SK-N-SH (cell line): Measurements from ENCODE around the gene RASD2. TPM values are rescaled to one million over a fixed set of nuclear protein-coding genes. Genes with fewer than 3 reads are reported as not detected.

Source experiments
- CTCF ChIA-PET: fragments of 300-600, 350-600 bp; formaldehyde crosslinking; extraction: SDS; loops from one replicate; lab custom pipeline; 2021; lab: Yijun Ruan, JAX
- POLR2A ChIA-PET: fragments of 350-600 bp; sonication (Branson Sonifier 250); formaldehyde crosslinking; extraction: SDS; loops from one replicate; lab custom pipeline; 2020; ENCODE audit warnings: antibody characterized with exemption, inconsistent platforms; lab: Yijun Ruan, JAX
- DNase-seq: peaks from one replicate; pipeline ENCODE4 v3.0.0; 2012
- H2AFZ ChIP-seq: fragments of 200-600 bp; sonication (generic); 2 replicates; pipeline ENCODE4 v1.8.1; 2016; ENCODE audit warnings: antibody characterized with exemption, mild to moderate bottlenecking, low read depth
- H3F3A ChIP-seq: fragments of 200-600 bp; sonication (generic); replicated peaks from 2 replicates; pipeline ENCODE3; 2016; ENCODE audit warnings: antibody characterized with exemption, mild to moderate bottlenecking; ENCODE audit not compliant: insufficient read depth
- H3K27ac ChIP-seq, 2 experiments: fragments of 200-500 bp in 1 of 2; fragments of 200-600 bp in 1 of 2; sonication (Bioruptor generic) in 1 of 2; sonication (generic), shearing (Covaris generic) in 1 of 2; 2 replicates each; pipeline versions ENCODE4 v1.5.1 to v1.6.1; 2014 to 2016; ENCODE audit warnings: low read depth in 2 of 2, inconsistent platforms in 1 of 2, low read length in 1 of 2, mild to moderate bottlenecking in 1 of 2, mixed read lengths in 1 of 2
- H3K27me3 ChIP-seq: fragments of 200-600 bp; sonication (generic), shearing (Covaris generic); 2 replicates; pipeline ENCODE4 v1.6.1; 2016; ENCODE audit warnings: mixed run types; ENCODE audit not compliant: insufficient read depth
- H3K36me3 ChIP-seq, 2 experiments: fragments of 200-500 bp in 1 of 2; fragments of 200-600 bp in 1 of 2; sonication (Bioruptor generic) in 1 of 2; sonication (generic) in 1 of 2; replicated peaks in 1 of 2; 2 replicates each; pipeline versions ENCODE3 to v1.5.1; 2014 to 2016; ENCODE audit warnings: low read length in 1 of 2, mild to moderate bottlenecking in 1 of 2; ENCODE audit not compliant: insufficient read depth in 2 of 2, control insufficient read depth in 1 of 2
- H3K4me1 ChIP-seq, 2 experiments: fragments of 200-500 bp in 1 of 2; fragments of 200-600 bp in 1 of 2; sonication (Bioruptor generic) in 1 of 2; sonication (generic), shearing (Covaris generic) in 1 of 2; 2 replicates each; pipeline versions ENCODE4 v1.5.1 to v1.6.1; 2014 to 2016; ENCODE audit warnings: low read depth in 1 of 2, low read length in 1 of 2, mixed run types in 1 of 2; ENCODE audit not compliant: insufficient read depth in 2 of 2, control insufficient read depth in 1 of 2
- H3K4me2 ChIP-seq: fragments of 200-600 bp; sonication (generic), shearing (Covaris generic); 2 replicates; pipeline ENCODE4 v1.6.1; 2017; ENCODE audit warnings: mixed run types
- H3K4me3 ChIP-seq, 2 experiments: fragments of 200-500 bp in 1 of 2; fragments of 200-600 bp in 1 of 2; sonication (Bioruptor generic) in 1 of 2; sonication (generic), shearing (Covaris generic) in 1 of 2; 2 replicates each; pipeline versions ENCODE4 v1.5.1 to v1.8.1; 2014 to 2016; ENCODE audit warnings: low read depth in 2 of 2, inconsistent platforms in 1 of 2, low read length in 1 of 2, mild to moderate bottlenecking in 1 of 2, mixed read lengths in 1 of 2, moderate library complexity in 1 of 2
- H3K79me2 ChIP-seq: fragments of 200-600 bp; sonication (generic); 2 replicates; pipeline ENCODE4 v1.8.1; 2017; ENCODE audit warnings: mild to moderate bottlenecking; ENCODE audit not compliant: insufficient read depth
- H3K9ac ChIP-seq: fragments of 200-600 bp; sonication (generic); 2 replicates; pipeline ENCODE4 v1.6.1; 2017; ENCODE audit warnings: mixed run types
- H3K9me2 ChIP-seq: fragments of 200-600 bp; sonication (generic); 2 replicates; pipeline ENCODE4 v1.6.1; 2017; ENCODE audit warnings: mixed run types
- H3K9me3 ChIP-seq: fragments of 200-600 bp; sonication (generic); 2 replicates; pipeline ENCODE4 v1.6.1; 2017; ENCODE audit warnings: mixed run types, mild to moderate bottlenecking, moderate library complexity
- H4K20me1 ChIP-seq: fragments of 200-600 bp; sonication (generic); 2 replicates; pipeline ENCODE4 v1.6.1; 2017; ENCODE audit warnings: mild to moderate bottlenecking, mixed run types; ENCODE audit not compliant: insufficient read depth
- CHD2 ChIP-seq: fragments of 150-350 bp; IDR thresholded peaks from 2 replicates; pipeline ENCODE4 v1.6.1; 2018; ENCODE audit warnings: low read length; ENCODE audit not compliant: partially characterized antibody
- EZH2phosphoT487 ChIP-seq: fragments of 200-600 bp; sonication (generic); IDR thresholded peaks from 2 replicates; pipeline ENCODE4 v1.6.1; 2017; ENCODE audit warnings: low read depth, mixed run types, mild to moderate bottlenecking, antibody characterized with exemption, moderate library complexity, borderline replicate concordance
- FOXJ3 ChIP-seq: sonication (generic); formaldehyde crosslinking; IDR thresholded peaks from 2 replicates; pipeline ENCODE4 v1.5.1; 2020; ENCODE audit warnings: mild to moderate bottlenecking, missing genetic modification reagents
- GATA2 ChIP-seq: sonication (generic); formaldehyde crosslinking; IDR thresholded peaks from 2 replicates; pipeline ENCODE4 v1.5.0; 2020; ENCODE audit warnings: mild to moderate bottlenecking, missing genetic modification reagents
- JUND ChIP-seq: IDR thresholded peaks from 2 replicates; pipeline ENCODE4 v1.4.0; 2012
- MEF2A ChIP-seq: IDR thresholded peaks from 2 replicates; pipeline ENCODE4 v1.4.0; 2012; ENCODE audit warnings: low read depth, borderline replicate concordance
- MXI1 ChIP-seq: IDR thresholded peaks from 2 replicates; pipeline ENCODE4 v1.6.1; 2012; ENCODE audit warnings: mild to moderate bottlenecking, low read depth, low read length, improper control_type of control experiment
- NFIC ChIP-seq: IDR thresholded peaks from 2 replicates; pipeline ENCODE4 v1.4.0; 2012; ENCODE audit warnings: borderline replicate concordance
- NRF1 ChIP-seq: IDR thresholded peaks from 2 replicates; pipeline ENCODE4 v1.6.1; 2012; ENCODE audit warnings: low read depth, mild to moderate bottlenecking, low read length
- POLR2AphosphoS5 ChIP-seq: IDR thresholded peaks from 2 replicates; pipeline ENCODE4 v1.6.1; 2012; ENCODE audit warnings: low read depth, low read length
- RCOR1 ChIP-seq: fragments of 150-350 bp; IDR thresholded peaks from 2 replicates; pipeline ENCODE4 v1.6.1; 2017; ENCODE audit warnings: antibody characterized with exemption, low read length
- REST ChIP-seq: IDR thresholded peaks from 2 replicates; pipeline ENCODE4 v1.6.1; 2012; ENCODE audit warnings: mild to moderate bottlenecking, low read depth, low read length, moderate library complexity
- SIN3A ChIP-seq: IDR thresholded peaks from 2 replicates; pipeline ENCODE4 v1.6.1; 2012; ENCODE audit warnings: low read depth, mild to moderate bottlenecking, low read length, moderate library complexity, borderline replicate concordance
- TAF1 ChIP-seq: IDR thresholded peaks from 2 replicates; pipeline ENCODE4 v1.6.1; 2012; ENCODE audit warnings: low read depth, mild to moderate bottlenecking, low read length, moderate library complexity, borderline replicate concordance
- TCF12 ChIP-seq: IDR thresholded peaks from 2 replicates; pipeline ENCODE4 v1.4.0; 2012
- TEAD4 ChIP-seq: IDR thresholded peaks from 2 replicates; pipeline ENCODE4 v1.4.0; 2012; ENCODE audit warnings: mild to moderate bottlenecking, borderline replicate concordance; ENCODE audit not compliant: insufficient read depth
- USF1 ChIP-seq: IDR thresholded peaks from 2 replicates; pipeline ENCODE4 v1.4.0; 2012; ENCODE audit warnings: low read depth, borderline replicate concordance
- WGBS: methylation state at CpG from one replicate; pipeline ENCODE4 v1.1.6; 2017; ENCODE audit warnings: low lambda C conversion rate; 5-methylcytosine and 5-hydroxymethylcytosine counted together
- polyA plus RNA-seq, 3 experiments: library from polyadenylated mRNA; depleted of rRNA; stranded (reverse); fragments of >200 nt; gene quantifications; 2 replicates each; pipeline ENCODE4 v1.2.3, GENCODE V29; 2012
- TF ChIP-seq, protein P1 (sequence below): IDR thresholded peaks from 2 replicates; pipeline ENCODE4 v1.4.0; 2012; ENCODE audit warnings: low read depth, borderline replicate concordance
- TF ChIP-seq, protein P2 (sequence below): IDR thresholded peaks from 2 replicates; pipeline ENCODE4; 2012
- TF ChIP-seq, protein P3 (sequence below): IDR thresholded peaks from 2 replicates; pipeline ENCODE4 v1.4.0; 2012; ENCODE audit warnings: low read depth

Gene RASD2
- polyA plus RNA-seq, 1 of the 3 experiments (the other 2 are of a cell fraction): 0.30 TPM

DNA sequence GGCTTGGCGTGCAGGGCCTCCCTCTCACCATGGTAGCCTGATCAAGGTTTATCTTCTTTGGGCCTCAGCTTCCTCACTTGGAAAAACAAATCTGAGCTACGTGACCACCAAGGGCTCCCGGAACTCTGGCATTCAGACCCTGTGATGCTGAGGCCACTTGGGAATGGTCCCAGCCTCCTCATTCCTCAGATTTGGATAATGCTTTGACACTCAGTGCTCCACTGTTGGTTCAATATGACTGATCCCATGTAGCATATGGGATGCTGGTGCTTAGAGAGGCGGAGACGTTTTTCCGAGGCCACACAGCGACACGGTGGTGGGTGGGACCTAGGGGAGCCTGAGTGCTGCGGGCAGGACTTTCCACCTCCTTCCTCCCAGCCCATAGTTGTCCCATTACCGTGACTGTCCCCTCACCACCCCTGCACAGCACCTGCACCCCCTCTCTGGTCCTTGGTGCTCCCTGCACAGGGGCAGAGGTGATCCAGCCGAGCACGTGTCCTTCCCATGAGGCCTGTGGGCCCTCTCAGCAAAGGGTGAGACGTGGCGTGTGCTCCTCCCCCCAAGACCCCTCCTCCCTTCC lies 53.4 kb downstream of the RASD2 start:
- Histone ChIP-seq H3K9me3 (no peaks in the 10 kb centered on the region), H3K9ac (no peak overlapping the region), H3K9me2 (no peaks in the 10 kb centered on the region), H3K36me3 (no peaks in the 10 kb centered on the region), H3K4me2 (no peak overlapping the region), H4K20me1 (no peaks in the 10 kb centered on the region), H3K79me2 (no peaks in the 10 kb centered on the region), H3K4me3 (no peak overlapping the region), H3K27me3 (no peaks in the 10 kb centered on the region), H3K27ac (no peak overlapping the region), H2AFZ (no peak overlapping the region), H3K4me1 (peaks cover 3 to 20% of the 10 kb centered on the region in 2 experiments; a peak in 2 of 4 replicates), H3F3A (peaks cover 6% of the 10 kb centered on the region)
- no peak for DNase-seq
- ChIA-PET POLR2A (no interaction called here), CTCF (no interaction called here)
- TF ChIP-seq RCOR1: no peak
- no peak for TF ChIP-seq NRF1
- TF ChIP-seq NFIC: no peak
- no peak for TF ChIP-seq SIN3A
- TF ChIP-seq, protein P1, sequence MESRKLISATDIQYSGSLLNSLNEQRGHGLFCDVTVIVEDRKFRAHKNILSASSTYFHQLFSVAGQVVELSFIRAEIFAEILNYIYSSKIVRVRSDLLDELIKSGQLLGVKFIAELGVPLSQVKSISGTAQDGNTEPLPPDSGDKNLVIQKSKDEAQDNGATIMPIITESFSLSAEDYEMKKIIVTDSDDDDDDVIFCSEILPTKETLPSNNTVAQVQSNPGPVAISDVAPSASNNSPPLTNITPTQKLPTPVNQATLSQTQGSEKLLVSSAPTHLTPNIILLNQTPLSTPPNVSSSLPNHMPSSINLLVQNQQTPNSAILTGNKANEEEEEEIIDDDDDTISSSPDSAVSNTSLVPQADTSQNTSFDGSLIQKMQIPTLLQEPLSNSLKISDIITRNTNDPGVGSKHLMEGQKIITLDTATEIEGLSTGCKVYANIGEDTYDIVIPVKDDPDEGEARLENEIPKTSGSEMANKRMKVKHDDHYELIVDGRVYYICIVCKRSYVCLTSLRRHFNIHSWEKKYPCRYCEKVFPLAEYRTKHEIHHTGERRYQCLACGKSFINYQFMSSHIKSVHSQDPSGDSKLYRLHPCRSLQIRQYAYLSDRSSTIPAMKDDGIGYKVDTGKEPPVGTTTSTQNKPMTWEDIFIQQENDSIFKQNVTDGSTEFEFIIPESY: no peak
- no peak for TF ChIP-seq JUND
- no peak for TF ChIP-seq CHD2
- no peak for TF ChIP-seq TAF1
- no peak for TF ChIP-seq USF1
- no peak for TF ChIP-seq REST
- TF ChIP-seq FOXJ3 (CRISPR knock-in tag): no peak
- TF ChIP-seq, protein P2, sequence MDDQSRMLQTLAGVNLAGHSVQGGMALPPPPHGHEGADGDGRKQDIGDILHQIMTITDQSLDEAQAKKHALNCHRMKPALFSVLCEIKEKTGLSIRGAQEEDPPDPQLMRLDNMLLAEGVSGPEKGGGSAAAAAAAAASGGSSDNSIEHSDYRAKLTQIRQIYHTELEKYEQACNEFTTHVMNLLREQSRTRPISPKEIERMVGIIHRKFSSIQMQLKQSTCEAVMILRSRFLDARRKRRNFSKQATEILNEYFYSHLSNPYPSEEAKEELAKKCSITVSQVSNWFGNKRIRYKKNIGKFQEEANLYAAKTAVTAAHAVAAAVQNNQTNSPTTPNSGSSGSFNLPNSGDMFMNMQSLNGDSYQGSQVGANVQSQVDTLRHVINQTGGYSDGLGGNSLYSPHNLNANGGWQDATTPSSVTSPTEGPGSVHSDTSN: no peak
- no peak for TF ChIP-seq TCF12
- no peak for TF ChIP-seq TEAD4
- TF ChIP-seq MXI1: no peak
- no peak for TF ChIP-seq GATA2 (CRISPR knock-in tag)
- TF ChIP-seq EZH2phosphoT487: no peak
- TF ChIP-seq, protein P3, sequence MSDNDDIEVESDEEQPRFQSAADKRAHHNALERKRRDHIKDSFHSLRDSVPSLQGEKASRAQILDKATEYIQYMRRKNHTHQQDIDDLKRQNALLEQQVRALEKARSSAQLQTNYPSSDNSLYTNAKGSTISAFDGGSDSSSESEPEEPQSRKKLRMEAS: no peak
- TF ChIP-seq POLR2AphosphoS5: no peak
- TF ChIP-seq MEF2A: no peak
- 89% methylated on average over 8 of the region's 14 CpGs for WGBS
